Forelimb muscle (tissue), 1 donor: ENCODE data around the gene RBBP8NL. TPM values are rescaled to one million over a fixed set of nuclear protein-coding genes. Genes with fewer than 3 reads are reported as not detected.

Experiments
- DNase-seq: peaks from one replicate; pipeline ENCODE4 v3.0.0-alpha.2; 2013; ENCODE audit warnings: low read depth
- polyA plus RNA-seq: library from polyadenylated mRNA; unstranded; fragments of 120-200 nt; gene quantifications from one replicate; pipeline ENCODE4 v1.2.1, GENCODE V29; 2013; ENCODE audit not compliant: insufficient read length

Gene RBBP8NL
- polyA plus RNA-seq, 1 donor = not detected

DNA sequence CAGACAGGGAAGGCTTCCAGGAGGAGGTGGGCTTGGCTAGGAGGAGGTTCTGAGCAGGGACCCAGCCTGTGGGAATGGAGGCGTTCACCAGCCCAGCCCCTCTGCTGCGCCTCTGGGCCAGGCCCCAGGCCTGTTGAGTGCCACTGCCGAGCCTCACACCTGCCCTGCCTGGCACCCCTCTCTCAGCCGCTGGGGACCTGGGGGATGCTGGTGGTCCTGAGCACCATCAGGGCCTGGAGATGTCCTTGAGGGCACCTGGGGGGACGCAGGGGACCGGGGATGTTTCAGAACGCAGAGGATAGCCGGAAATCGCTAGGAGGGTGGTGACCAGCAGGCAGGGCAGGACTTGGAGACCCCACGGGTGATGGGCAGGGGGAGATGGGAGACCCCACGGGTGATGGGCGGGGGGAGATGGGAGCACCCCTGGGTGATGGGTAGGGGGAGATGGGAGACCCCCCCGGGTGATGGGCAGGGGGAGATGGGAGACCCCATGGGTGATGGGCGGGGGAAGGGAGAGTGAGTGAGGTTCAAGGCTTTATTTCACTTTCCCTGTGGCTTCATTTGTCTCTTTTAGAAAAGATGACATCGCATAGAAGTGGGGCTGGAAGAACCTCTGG is 35.7 kb upstream of the RBBP8NL start:
- DNase-seq = no peak

- no peak for DNase-seq
These were observed 34.5 kb upstream of the RBBP8NL start for GRCh38 chr20:62461834-62462233.

DNA sequence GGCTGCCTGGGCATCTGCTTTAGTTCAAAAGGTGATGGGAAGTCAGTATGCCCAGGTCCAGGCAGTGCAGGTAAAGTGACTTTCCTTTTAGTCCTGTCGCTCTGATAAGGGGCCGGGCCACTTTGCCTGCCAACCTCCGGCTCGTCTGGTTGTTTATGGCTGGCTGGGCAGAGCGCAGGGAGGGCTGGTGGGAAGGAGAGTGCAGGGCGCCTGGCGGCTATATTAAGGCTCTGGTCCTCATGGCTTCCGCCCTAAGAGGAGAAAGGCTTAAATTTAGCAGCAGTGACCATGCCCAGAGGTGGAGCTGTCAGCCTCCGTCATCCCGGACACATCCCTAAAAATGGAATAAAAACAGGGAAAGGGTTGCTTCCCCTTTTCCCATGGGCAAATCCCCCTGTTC is 33.8 kb upstream of the RBBP8NL start:
- DNase-seq = no peak

- DNase-seq = no peak
These were observed 33.3 kb upstream of the RBBP8NL start for GRCh38 chr20:62460678-62461077.

GRCh38 chr20:62459488-62459887 is 32.1 kb upstream of the RBBP8NL start:
- no peak for DNase-seq

GRCh38 chr20:62458275-62459251 is 31.2 kb upstream of the RBBP8NL start:
- DNase-seq = no peak

DNA sequence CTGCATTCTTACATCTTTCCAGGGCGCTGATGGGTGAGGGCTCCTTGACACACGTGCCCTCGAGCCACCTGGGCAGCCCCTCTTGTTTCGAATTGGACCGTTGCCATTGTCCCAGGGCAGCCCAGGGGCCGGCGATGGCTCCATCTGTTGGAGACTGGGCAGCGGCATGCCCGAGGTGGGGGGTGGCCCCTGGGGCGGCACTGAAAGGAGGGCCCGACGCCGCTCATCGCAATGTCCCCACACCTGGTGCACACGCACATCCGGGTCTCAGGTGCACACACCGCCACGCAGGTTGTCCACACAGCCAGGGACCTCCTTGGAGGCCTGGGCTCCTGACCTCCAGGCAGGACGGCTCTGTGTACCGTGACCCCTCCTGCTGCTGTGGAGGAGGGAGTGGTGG is 30.5 kb upstream of the RBBP8NL start:
- DNase-seq = no peak

- no peak for DNase-seq
These were observed 29.8 kb upstream of the RBBP8NL start for GRCh38 chr20:62457098-62457497.

GRCh38 chr20:62455929-62456328 is 28.6 kb upstream of the RBBP8NL start:
- no peak for DNase-seq

DNA sequence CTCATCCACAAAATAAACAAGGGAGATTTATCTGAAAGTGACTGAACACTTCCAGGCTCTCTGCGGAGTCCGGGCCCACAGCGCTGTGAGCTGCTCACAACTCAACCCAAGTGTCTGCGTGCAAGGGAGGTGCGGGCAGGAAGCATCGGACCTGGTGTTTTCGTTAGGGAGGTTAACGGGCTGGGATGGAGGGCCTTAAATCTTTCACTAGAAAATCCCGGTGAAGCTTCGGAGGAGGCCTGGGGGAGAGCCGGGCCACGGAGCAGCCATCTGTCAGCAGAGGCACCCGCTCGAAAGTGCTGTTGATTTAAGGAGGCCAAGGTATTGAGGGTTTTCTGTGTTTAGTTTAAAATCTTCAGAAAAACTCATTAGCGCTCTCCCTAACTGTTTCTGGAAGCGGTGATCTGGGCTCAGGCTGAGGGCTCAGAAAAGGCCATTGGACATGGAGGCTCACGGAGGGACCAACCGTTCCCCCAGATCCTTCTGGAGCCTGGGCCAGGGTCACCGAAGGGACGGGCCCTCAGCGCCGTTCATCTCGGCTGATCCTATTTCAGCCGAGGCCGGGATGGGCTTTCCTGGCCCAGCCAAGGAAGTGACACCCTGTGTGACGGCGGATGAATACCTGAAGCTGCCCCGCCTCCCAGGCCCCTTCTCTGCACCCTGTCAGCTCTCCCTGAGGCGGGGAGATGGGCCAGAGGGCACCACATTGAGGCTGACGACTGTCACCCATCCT is 27.7 kb upstream of the RBBP8NL start:
- peak; percentile 5 for DNase-seq

DNA sequence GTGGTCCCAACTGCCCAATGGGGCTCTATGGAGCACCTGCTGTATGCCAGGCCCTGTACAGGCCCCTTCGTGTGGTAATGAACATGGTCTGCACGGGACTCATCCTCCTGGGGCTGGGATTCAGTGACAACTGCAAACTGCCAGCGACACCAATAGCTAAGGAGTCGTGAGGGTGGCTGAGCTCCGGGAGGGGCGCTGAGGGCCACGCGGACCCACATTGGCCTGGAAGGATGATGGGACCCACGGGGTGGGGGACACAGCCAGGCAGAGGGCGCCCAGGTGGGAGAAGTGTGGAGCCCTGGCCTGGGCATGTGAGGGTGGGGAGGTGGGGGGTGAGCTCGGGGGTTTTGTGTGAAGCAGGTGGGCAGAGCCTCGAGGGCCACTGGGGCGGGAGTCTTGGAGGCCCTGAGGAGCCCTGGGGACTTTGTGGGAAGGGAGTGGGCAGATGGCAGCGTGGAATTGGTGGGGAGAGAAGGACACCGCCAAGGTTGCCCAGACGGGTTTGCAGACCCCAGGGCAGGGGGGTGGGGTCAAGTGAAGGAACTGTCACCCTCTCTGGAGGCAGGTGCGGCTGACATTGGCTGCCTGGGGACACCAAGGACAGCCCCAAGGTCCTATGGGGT is 26.0 kb upstream of the RBBP8NL start:
- no peak for DNase-seq

- no peak for DNase-seq
These were observed 25.2 kb upstream of the RBBP8NL start for GRCh38 chr20:62452475-62453095.

DNA sequence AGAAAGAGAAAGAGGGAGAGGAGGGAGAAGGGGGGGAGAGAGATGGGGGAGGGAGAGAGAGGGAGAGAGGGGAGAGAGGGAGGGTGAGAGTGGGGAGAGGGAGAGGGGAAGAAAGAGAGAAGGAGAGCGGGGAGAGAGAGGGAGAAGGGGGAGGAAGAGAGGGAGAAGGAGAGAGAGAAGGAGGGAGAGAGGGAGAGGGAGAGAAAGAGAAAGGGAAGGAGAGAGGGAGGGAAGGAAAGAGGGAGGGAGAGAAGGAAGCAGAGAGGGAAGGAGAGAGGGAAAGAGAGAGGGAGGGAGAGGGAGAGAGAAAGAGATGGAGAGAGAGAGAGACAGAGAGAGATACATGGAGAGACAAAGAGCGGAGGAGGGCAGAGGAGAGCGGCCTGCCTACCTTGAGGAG is 24.6 kb upstream of the RBBP8NL start:
- DNase-seq = no peak

DNA sequence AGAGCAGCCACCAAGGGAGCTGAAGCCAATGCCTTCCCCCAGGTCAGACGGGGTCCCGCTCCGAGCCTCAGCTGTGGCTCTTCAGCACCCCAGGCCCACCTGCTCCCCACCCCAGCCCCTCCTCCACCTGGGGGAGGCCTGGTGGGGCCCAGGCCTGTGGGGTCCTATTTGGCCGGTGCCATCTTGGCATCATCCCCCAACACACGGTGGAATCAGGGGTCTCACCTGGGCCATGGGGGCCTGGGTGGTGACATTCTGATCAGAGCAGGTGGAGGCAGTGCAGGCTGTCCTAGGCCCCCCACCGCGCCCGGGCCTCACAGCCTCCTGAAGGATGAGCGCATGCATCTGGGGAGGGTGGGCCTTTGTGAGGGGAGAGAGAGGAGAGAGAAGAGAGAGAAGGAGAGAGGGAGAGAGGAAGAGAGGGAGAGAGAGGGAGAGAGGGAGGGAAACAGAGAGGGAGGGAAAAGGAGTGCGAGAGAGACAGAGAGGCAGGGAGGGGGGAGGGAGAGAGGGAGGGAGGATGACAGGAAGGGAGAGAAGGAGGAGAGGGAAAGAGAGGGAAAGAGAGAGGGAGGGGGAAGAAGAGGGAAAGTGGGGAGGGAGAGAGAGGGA is 23.9 kb upstream of the RBBP8NL start:
- no peak for DNase-seq

DNA sequence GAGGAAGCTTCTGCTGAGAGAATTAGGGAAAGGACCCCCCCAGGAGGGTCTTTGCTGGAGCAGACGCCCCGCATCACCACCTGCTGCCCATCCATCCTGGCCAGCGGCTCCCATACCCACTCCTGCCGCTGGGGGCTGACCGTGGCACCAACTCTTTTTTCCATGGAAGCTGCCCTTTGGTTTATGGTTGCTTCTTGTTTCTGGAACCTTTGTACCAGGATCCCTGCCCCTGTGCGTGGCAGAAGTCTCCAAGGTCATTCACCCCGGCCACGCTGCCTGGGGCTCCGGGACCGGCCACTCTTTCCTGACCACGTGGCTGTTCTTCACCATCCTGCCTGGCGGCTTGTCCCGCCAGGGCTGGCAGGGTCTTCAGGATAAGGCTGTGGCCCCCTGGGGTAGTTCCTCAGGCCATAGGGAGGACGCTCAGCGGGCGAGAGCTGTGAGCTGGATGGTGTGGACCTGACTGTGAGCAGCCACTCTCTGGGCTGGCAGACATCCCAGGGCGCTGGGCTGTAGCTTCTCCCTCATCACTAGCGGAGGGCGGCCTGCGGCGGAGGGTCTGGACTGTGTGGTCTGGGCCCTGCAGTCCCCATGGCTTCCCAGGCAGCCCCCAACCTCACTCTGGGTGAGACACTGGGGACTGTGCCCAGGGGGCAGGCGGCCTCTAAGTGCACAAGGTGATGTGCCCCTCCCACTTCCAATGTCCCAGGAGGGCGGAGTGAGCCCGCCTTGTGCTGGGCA is 22.8 kb upstream of the RBBP8NL start:
- no peak for DNase-seq

- DNase-seq = no peak
These were observed 21.4 kb upstream of the RBBP8NL start for GRCh38 chr20:62448788-62449187.

DNA sequence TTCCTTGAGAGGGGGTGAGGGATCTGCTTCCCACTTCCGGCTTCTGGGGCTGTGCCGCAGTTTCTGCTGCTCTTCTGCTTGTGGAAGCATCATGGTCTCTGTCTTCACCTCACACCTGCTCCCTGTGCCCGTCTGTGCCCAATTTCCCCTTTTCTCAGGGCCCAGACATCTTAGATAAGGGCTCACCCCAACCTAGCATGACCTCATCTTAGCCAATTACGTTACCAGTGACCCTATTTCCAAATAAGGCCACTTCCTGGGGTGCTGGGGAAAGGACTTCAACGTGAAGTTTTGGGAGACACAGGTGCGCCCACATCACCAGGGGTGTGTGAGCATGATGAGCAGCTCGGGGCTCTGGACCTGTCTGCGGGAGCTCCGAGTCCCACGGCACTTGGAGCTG is 20.7 kb upstream of the RBBP8NL start:
- DNase-seq = no peak

GRCh38 chr20:62446888-62447869 is 19.8 kb upstream of the RBBP8NL start:
- DNase-seq = no peak

DNA sequence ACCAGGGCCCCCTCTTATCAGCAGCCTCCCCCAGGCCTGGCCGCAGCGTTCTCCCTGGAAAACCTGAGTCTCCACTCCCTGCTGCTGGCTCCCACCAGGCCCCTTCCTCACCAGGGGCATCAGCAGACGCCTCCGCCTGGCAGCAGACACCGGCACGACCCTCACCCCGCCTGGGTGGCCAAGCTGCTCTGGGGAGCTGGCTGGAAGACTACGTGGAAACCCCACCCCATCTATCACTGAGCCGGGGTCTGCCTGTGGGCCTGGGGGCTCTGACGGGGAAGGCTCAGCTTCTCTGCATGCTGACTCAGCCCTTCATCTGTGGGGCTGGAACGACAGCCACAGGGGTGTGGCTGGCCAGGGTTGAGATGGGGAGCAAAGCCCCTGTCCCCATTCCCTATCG is 19.1 kb upstream of the RBBP8NL start:
- DNase-seq = no peak
